Left renal pelvis (tissue), 4 donors: ENCODE measurements around the gene DENND4C. TPM values are rescaled to one million over a fixed set of nuclear protein-coding genes. Genes with fewer than 3 reads are reported as not detected.
"Not testable (repeated sequence)": the region's sequence is repeated elsewhere in the genome, so short reads cannot be mapped to it uniquely, and the experiment has no call there.

Source experiments
- DNase-seq, 4 donors: peaks; one replicate each; pipeline ENCODE4 v3.0.0-alpha.2; 2013; ENCODE audit warnings: low read depth in 4 of 4, low spot score in 3 of 4
- polyA plus RNA-seq, 4 donors: library from polyadenylated mRNA; unstranded; fragments of 120-200 nt; gene quantifications; one replicate each; pipeline ENCODE4 v1.2.1, GENCODE V29; 2013; ENCODE audit not compliant: insufficient read length in 4 of 4

DENND4C gene
- polyA plus RNA-seq, 4 donors: 43.7 to 50.9 (median 47.1) TPM

DNA sequence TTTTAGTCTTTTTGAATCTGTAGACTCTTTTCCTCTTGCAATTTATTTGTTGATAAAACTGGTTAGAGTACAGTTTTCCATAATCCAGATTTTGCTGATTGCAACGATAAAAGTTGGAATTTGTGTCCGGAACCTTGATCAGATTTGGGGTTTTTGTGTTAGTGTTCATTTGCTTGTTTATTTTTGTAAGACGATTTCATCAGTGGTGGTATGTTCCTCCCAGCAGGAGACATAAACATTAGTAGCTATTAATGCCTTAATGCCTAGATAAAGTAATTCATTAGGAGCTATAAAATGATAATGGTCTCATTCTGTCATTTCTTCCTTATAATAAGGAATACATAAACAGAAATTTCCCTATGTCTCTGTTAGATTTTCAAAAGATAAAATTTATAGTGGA is 128.2 kb downstream of the DENND4C start:
- DNase-seq: no peak

GRCh38 chr9:19369107-19369506 is 138.6 kb downstream of the DENND4C start:
- no peak for DNase-seq

GRCh38 chr9:19371942-19372341 is 141.4 kb downstream of the DENND4C start:
- no peak for DNase-seq

DNA sequence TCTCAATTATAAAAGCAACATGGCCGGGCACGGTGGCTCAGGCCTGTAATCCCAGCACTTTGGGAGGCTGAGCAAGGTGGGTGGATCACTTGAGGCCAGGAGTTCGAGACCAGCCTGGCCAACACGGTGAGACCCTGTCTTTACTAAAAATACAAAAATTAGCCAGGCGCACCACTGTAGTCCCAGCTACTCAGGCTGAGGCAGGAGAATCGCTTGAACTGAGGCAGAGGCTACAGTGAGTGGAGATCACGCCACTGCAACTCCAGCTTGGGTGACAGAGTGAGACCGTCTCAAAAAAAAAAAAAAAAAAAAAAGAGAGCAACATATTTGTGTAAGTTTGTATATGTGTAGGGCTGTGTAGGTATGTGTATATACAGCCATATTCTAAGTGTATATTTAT is 142.1 kb downstream of the DENND4C start:
- no peak for DNase-seq

- no peak for DNase-seq
Measured at GRCh38 chr9:19373527-19373926, 143.0 kb downstream of the DENND4C start.

GRCh38 chr9:19375538-19375937 is 145.0 kb downstream of the DENND4C start:
- DNase-seq: no peak

GRCh38 chr9:19376931-19377330 is 146.4 kb downstream of the DENND4C start:
- no peak for DNase-seq

DNA sequence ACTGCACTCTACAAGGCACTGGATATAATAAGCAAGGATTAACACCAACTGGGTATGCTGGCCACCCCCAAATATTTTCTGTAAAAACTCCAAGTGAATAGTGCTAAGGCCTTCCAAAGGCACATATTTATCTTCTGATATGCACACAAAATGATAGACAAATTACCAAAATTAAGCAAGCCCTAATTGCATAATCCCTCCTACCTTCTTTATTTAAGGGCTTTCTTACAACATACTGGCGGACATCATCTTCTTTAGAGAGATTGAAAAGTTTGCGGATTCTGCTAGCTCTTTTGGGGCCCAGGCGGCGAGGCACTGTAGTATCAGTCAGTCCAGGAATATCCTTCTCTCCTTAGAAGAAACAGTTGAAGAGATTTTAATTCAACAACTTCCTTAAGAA is 147.7 kb downstream of the DENND4C start:
- DNase-seq: no peak

- DNase-seq: no peak
Measured at GRCh38 chr9:19378647-19379046, 148.2 kb downstream of the DENND4C start.

DNA sequence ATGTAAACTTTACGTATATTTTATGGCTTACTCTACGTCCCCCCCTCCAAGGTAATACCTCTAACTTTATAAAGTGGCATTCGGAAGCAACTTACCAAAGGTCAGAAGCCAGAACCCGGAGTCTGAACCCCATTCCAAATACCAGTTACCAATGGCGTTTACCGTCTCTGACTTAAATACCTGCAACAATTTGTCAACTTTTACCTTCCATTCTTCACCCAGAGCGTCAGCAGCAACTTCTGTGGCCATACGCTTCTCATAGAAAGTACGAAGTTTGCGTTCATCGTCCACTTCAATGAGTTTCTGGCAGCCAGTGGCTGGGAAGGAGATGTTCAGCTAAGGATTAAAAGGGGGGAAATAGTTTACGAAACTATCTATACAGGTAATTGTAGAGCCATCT is 148.8 kb downstream of the DENND4C start:
- no peak for DNase-seq

- DNase-seq: peak in 1 of 4 donors; percentile 6
Measured at GRCh38 chr9:19379697-19380046, 149.2 kb downstream of the DENND4C start.

GRCh38 chr9:19380826-19381075 is 150.3 kb downstream of the DENND4C start:
- no peak for DNase-seq

GRCh38 chr9:19381656-19382055 is 151.2 kb downstream of the DENND4C start:
- DNase-seq: no peak

GRCh38 chr9:19385212-19385611 is 154.7 kb downstream of the DENND4C start:
- not testable (repeated sequence) for DNase-seq

DNA sequence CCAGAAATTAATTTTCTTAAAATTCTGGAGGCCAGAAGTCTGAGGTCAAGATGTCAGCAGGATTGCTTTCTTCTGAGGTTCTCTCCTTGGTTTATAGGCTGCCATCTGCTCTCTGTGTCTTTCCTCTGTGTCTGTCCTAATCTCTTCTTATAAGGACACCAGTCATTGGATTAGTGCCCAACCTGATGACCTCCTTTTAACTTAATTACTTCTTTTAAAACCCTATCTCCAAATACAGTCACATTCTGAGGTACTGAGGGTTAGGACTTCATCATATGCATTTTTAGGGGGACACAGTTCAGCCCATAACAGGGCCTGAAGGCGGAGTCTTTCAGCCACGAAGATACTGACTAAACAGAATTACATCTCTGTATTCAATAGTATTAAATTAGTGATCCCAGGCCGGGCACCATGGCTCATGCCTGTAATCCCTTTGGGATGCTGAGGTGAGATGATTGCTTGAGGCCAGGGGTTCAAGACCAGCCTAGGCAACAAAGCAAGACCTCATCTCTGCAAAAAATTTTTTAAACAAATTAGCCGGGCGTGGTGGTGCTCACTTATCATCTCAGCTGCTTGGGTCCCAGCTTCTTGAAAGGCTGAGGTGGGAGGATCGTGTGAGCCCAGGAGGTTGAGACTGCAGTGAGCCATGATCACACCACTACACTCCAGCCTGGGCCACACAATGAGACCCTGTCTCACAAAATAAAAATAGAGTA is 155.5 kb downstream of the DENND4C start:
- no peak for DNase-seq

DNA sequence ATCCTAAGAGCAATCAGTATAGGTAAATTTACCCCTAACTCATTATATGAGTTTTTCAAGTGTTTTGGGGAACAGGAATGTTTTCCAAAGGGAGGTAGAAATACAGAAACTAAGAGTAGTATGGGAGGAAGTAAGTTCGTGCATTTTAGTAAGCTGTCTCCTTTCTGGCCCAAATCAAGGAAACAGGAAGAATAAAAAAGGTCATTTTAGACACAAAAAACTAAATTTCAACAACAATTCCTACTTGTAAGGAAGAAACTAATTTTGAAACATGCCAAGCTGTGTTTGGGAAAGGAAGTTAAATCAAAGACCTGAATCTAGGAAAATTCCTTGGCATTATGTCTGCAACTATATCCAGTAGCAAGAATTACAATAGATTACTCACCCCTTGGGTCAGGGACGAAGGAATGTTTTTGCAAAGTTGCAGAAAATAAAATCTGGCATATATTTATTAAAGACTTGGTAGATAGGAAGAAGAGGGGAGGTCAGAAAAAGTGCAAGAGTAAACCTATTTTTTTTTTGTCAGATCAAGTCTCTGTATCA is 156.1 kb downstream of the DENND4C start:
- DNase-seq: no peak

DNA sequence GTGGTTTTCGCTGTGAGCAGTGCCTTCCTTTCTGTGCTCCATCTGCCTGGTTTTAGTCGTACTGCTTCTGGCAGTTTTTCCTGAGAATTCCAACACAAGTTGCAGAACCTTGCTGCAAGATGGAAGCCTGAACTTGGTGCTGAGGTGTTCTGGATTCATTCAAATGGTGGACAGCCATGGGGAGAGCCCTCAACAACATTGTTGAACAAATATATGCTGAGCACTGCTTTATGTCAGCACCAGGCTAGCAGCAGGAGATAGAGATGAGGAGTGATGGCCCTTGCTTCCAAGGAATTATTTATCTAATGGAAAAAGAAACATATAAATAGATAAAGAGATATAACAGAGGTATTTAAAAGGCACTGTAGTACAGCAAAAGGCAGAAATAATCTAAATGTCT is 156.8 kb downstream of the DENND4C start:
- no peak for DNase-seq

DNA sequence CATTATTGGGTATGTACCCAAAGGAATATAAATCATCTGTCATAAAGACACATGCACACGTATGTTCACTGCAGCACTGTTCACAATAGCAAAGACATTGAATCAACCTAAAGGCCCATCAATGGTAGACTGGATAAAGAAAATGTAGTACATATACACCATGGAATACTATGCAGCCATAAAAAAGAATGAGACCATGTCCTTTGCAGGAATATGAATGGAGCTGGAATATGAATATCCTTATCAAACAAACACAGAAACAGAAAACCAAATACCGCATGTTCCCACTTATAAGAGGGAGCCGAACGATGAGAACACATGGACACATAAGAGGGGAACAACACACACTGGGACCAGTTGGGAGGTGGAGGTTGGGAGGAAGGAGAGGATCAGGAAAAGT is 159.0 kb downstream of the DENND4C start:
- DNase-seq: not testable (repeated sequence)

GRCh38 chr9:19397845-19398244 is 167.4 kb downstream of the DENND4C start:
- DNase-seq: no peak

DNA sequence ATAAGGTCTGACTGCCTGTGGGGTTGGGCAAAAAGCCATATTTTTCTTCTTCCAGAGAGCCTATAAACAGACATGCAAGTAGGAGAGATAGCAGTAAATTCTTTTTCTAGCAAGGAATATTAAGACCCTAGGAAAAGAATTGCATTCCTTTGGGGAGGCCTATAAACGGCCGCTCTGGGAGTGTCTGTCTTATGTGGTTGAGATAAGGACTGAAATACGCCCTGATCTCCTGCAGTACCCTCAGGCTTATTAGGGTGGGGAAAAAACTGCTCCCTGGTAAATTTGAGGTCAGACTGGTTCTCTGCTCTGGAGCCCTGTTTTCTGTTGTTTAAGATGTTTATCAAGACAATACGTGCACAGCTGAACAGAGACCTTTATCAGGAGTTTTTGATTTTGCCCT is 172.7 kb downstream of the DENND4C start:
- DNase-seq: not testable (repeated sequence)

GRCh38 chr9:19404283-19405075 is 174.0 kb downstream of the DENND4C start:
- DNase-seq: no peak

DNA sequence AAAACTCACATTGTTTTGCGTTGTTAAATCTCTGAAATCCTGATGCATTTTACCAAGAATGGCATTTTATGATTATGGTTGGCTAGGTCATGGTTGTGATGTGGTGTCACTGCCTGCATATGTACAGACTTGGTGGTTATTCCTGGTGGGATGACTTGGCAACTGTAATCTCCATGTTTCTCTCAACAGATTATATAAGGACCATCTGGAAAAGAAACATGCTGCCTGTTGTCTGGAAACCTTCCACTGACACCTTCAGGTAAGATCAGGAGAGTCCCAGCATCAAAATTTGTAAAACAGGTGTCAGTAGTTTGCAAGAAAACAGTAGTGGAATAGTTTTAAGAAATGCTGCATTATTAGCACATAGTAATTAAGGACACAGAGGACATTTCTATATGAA is 175.3 kb downstream of the DENND4C start:
- DNase-seq: no peak
